K562 (cell line): ENCODE results near the gene HES4. TPM values are rescaled to one million over a fixed set of nuclear protein-coding genes. Genes with fewer than 3 reads are reported as not detected.

Experiments used
- ATAC-seq: fragments of 200-7000 bp; cut with Tn5 transposase; 3 replicates; pipeline ENCODE4 v1.9.1; 2020; ENCODE audit warnings: moderate library complexity
- BruUV-seq: library from RNA; stranded (reverse); fragments of 400-500 nt; replicated peaks from 2 replicates; lab custom pipeline; 2021; lab: Mats Ljungman, UMichigan
- CTCF ChIA-PET: fragments of 300-600 bp; formaldehyde crosslinking; extraction: SDS; loops from one replicate; lab custom pipeline; 2021; ENCODE audit warnings: low intra/inter-chr PET ratio; lab: Yijun Ruan, JAX
- POLR2A ChIA-PET: fragments of 300-600, 350-650 bp; sonication (Branson Sonifier 250); formaldehyde crosslinking; extraction: SDS; loops from one replicate; lab custom pipeline; 2021; ENCODE audit warnings: antibody characterized with exemption, inconsistent platforms; lab: Yijun Ruan, JAX
- DNase-seq, 4 experiments: peaks; one replicate each; pipeline versions ENCODE4 v3.0.0 to v3.0.0-alpha.2; 2011 to 2018; ENCODE audit warnings: low spot score in 3 of 4, mixed read lengths in 3 of 4; ENCODE audit errors: extremely low read depth in 1 of 4
- FAIRE-seq: peaks from 2 replicates; lab custom pipeline; 2011; peaks lifted over from hg19 to GRCh38; lab: Jason Lieb, UNC
- H2AFZ ChIP-seq: 2 replicates; pipeline ENCODE4 v1.6.0; 2011; ENCODE audit warnings: low read depth, low read length, control low read depth, inconsistent platforms
- H3K27ac ChIP-seq: fragments of 200-600 bp; 3 replicates; pipeline ENCODE4 v1.8.0; 2011; ENCODE audit warnings: low read depth, mild to moderate bottlenecking, control low read depth, inconsistent platforms, low read length, moderate library complexity, mixed read lengths; ENCODE audit errors: extremely low read depth
- H3K27me3 ChIP-seq, 2 experiments: fragments of 300-600 bp in 1 of 2; 2 replicates in 1 of 2; 3 replicates in 1 of 2; pipeline versions ENCODE4 v1.6.0 to v1.8.0; 2011; ENCODE audit warnings: inconsistent platforms in 2 of 2, low read length in 2 of 2, mild to moderate bottlenecking in 1 of 2, mixed read lengths in 1 of 2, moderate library complexity in 1 of 2; ENCODE audit not compliant: control insufficient read depth in 2 of 2, insufficient read depth in 2 of 2
- H3K36me3 ChIP-seq: fragments of 300-600 bp; 3 replicates; pipeline ENCODE4 v1.8.0; 2011; ENCODE audit warnings: mild to moderate bottlenecking, low read length, inconsistent platforms; ENCODE audit not compliant: control insufficient read depth, insufficient read depth
- H3K4me1 ChIP-seq, 2 experiments: fragments of 200-600 bp in 1 of 2; replicated peaks in 1 of 2; 2 replicates in 1 of 2; 3 replicates in 1 of 2; pipeline versions ENCODE4 v1.5.1 to v1.8.0; 2011; ENCODE audit warnings: inconsistent platforms in 2 of 2, low read length in 2 of 2, mild to moderate bottlenecking in 1 of 2, mixed read lengths in 1 of 2, moderate library complexity in 1 of 2; ENCODE audit not compliant: control insufficient read depth in 2 of 2, insufficient read depth in 2 of 2
- H3K4me2 ChIP-seq: 2 replicates; pipeline ENCODE4 v1.6.1; 2011; ENCODE audit warnings: low read length, control low read depth, inconsistent platforms, mixed read lengths; ENCODE audit not compliant: insufficient read depth
- H3K4me3 ChIP-seq: fragments of 200-600 bp; sonication (generic), shearing (Covaris generic); 2 replicates; pipeline ENCODE4 v1.5.1; 2016; ENCODE audit warnings: control low read depth, inconsistent platforms
- H3K79me2 ChIP-seq: fragments of 200-600 bp; 3 replicates; pipeline ENCODE4 v1.8.0; 2011; ENCODE audit warnings: low read length, inconsistent platforms; ENCODE audit not compliant: control insufficient read depth, insufficient read depth
- H3K9ac ChIP-seq, 2 experiments: 2 replicates each; pipeline versions ENCODE4 v1.6.0 to v1.6.1; 2011; ENCODE audit warnings: low read depth in 2 of 2, low read length in 2 of 2, control low read depth in 1 of 2, inconsistent platforms in 1 of 2, mild to moderate bottlenecking in 1 of 2, mixed read lengths in 1 of 2; ENCODE audit not compliant: insufficient read depth in 1 of 2
- H3K9me1 ChIP-seq: one replicate; pipeline ENCODE4 v1.6.0; 2011; ENCODE audit warnings: inconsistent platforms, mild to moderate bottlenecking, low read length, moderate library complexity; ENCODE audit not compliant: control insufficient read depth, insufficient read depth
- H3K9me3 ChIP-seq: replicated peaks from 2 replicates; pipeline ENCODE4 v1.5.1; 2011; ENCODE audit warnings: low read depth, low read length, inconsistent platforms; ENCODE audit not compliant: control insufficient read depth, insufficient read depth
- H4K20me1 ChIP-seq: replicated peaks from 2 replicates; pipeline ENCODE4 v1.6.1; 2011; ENCODE audit warnings: low read length, inconsistent platforms, mixed read lengths; ENCODE audit not compliant: control insufficient read depth, insufficient read depth
- KDM1A ChIP-seq, 2 experiments: fragments of 450-650 bp; IDR thresholded peaks; 2 replicates each; pipeline ENCODE4 v1.6.1; 2016; ENCODE audit warnings: mild to moderate bottlenecking in 2 of 2
- SPI1 ChIP-seq: IDR thresholded peaks from 2 replicates; pipeline ENCODE4 v1.6.1; 2011; ENCODE audit warnings: low read depth, low read length, control low read depth, borderline replicate concordance
- WGBS: fragments of 100-300 bp; shearing (Covaris generic); methylation state at CpG from one replicate; pipeline ENCODE4 v1.1.6; 2016; ENCODE audit warnings: low coverage, mixed read lengths; ENCODE audit not compliant: insufficient coverage; ENCODE audit errors: missing lambda C conversion rate; 5-methylcytosine and 5-hydroxymethylcytosine counted together
- in situ Hi-C: fragments of 300-500 bp; cut with MboI; formaldehyde crosslinking; loops from 4 replicates; pipeline ENCODE4 v1.15.0; 2018; ENCODE audit warnings: inconsistent platforms, mixed read lengths
- intact Hi-C: fragments of 100-400 bp; cut with micrococcal nuclease; formaldehyde crosslinking; loops from 2 replicates; pipeline ENCODE4 v1.14.2; 2022
- polyA plus RNA-seq, 8 experiments: library from polyadenylated mRNA; depleted of rRNA in 4 of 8; stranded (reverse) in 5 of 8; unstranded in 3 of 8; fragments of >200 nt; fragmentation: Nextera tagmentation in 2 of 8; fragmentation: Illumina TruSeq in 1 of 8; extraction: Ambion mirVana in 2 of 8; extraction: Trizol in 1 of 8; gene quantifications; 2 replicates each; pipeline versions ENCODE4 v1.2.1 to v1.2.3, GENCODE V29; 2011 to 2014; ENCODE audit warnings: inconsistent platforms in 1 of 8, missing spikeins in 1 of 8
- total RNA-seq, 7 experiments: library from RNA; depleted of rRNA in 6 of 7; stranded (reverse); fragments of >200 nt in 6 of 7; fragmentation: Illumina TruSeq in 2 of 7; extraction: Trizol in 2 of 7; gene quantifications; 2 replicates each; pipeline versions ENCODE4 v1.2.1 to v1.2.3, GENCODE V29; 2011 to 2021; ENCODE audit warnings: low replicate concordance in 1 of 7
- TF ChIP-seq, protein P1 (sequence below): fragments of 450-650 bp; IDR thresholded peaks from 2 replicates; pipeline ENCODE4 v1.6.1; 2017; ENCODE audit warnings: mild to moderate bottlenecking, moderate library complexity

HES4 gene
- total and polyA plus RNA-seq, 9 of the 15 experiments (the other 6 are each of a cell fraction or from before 2014, with no cell fraction given), result 0.21 to 43.7 (median 5.3) TPM; not detected in 2

DNA sequence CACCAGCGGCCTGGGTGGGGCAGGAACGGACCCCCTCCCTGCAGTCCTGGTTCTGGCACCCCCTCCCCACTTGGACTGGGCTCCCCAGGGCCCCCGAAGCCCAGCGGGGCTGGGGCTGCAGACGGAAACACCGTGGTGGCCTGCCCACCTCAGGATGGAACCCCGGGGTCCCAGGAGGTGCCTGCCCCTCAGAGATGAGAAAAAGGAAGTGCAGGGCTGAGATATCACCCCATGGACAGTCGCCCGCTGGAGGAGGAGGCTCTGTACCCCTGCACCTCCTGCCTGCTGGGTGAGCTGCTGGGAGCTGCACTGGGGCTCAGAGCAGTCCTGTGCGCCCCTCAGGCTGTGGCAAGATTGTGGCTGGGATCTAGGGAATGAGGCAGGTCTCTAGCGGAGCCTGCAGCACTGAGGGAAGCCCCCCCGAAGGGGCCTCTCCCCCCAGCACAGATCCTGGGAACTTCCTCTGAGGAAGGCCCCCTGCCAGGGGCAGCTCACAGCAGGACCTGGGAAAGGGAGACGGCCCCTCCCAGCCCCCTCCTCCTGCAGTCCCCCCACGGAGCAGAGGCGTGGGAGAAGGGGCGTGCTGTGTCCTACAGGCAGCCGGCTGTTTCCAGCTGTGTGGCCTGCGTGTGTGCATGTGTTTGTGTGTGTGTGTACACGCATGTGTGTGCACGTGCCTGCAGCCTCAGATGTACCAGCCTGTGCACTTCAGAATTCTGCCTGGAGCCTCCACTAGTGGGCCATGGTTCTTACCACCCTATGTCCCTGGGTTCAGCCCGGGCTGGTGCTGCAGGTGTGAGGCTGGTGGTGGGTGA is 26.9 kb upstream of the HES4 start:
- Histone ChIP-seq H2AFZ (no peak overlapping the region), H3K4me3 (no peak overlapping the region), H3K9me1 (peaks cover 10% of the 10 kb centered on the region), H3K4me1 (peaks cover 19 to 70% of the 10 kb centered on the region in 2 experiments), H3K4me2 (no peak overlapping the region), H3K27me3 (no peaks in the 10 kb centered on the region), H3K27ac (no peak overlapping the region), H3K79me2 (peaks cover 24% of the 10 kb centered on the region), H3K9ac (peak overlapping the region in 1 of 2 experiments; percentile 68; a peak in 2 of 4 replicates), H4K20me1 (peaks cover 27% of the 10 kb centered on the region), H3K9me3 (no peaks in the 10 kb centered on the region), H3K36me3 (peaks cover 55% of the 10 kb centered on the region; the same call in 2 of the 3 replicates)
- WGBS, result 72% methylated on average over 19 of the region's 21 CpGs
- DNase-seq, result no peak
- no TSS peak for BruUV-seq
- TF ChIP-seq SPI1, result peak; percentile 63; the same call in 1 of the 2 replicates
- peak in 1 of 2 experiments; percentile 55; a peak in 1 of 4 replicates for TF ChIP-seq KDM1A (IDR thresholded peaks at IDR 0.05)
- TF ChIP-seq, protein P1, sequence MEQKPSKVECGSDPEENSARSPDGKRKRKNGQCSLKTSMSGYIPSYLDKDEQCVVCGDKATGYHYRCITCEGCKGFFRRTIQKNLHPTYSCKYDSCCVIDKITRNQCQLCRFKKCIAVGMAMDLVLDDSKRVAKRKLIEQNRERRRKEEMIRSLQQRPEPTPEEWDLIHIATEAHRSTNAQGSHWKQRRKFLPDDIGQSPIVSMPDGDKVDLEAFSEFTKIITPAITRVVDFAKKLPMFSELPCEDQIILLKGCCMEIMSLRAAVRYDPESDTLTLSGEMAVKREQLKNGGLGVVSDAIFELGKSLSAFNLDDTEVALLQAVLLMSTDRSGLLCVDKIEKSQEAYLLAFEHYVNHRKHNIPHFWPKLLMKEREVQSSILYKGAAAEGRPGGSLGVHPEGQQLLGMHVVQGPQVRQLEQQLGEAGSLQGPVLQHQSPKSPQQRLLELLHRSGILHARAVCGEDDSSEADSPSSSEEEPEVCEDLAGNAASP, result no peak
- in situ Hi-C loops (no loop called here), intact Hi-C loops (no loop called here)
- ATAC-seq, result no peak
- FAIRE-seq, result no peak
- CTCF ChIA-PET, result no interaction called here
- POLR2A ChIA-PET, result interaction anchor here (0.6 to 1.1 kb wide), 4 partner anchors 25 to 879 kb away, joined by 3 to 4 read pairs (median 3); partner anchors contain the start of gene PLEKHN1
